AG09309 (cell line): Measurements from ENCODE around the gene SRRD.
"Not testable (repeated sequence)": the region's sequence is repeated elsewhere in the genome, so short reads cannot be mapped to it uniquely, and the experiment has no call there.

Experiments used
- DNase-seq: peaks from one replicate; pipeline ENCODE4 v3.0.0-alpha.2; 2010; ENCODE audit warnings: low read depth
- H3K4me3 ChIP-seq: 2 replicates; pipeline ENCODE4 v1.5.1; 2011; ENCODE audit warnings: mild to moderate bottlenecking, low read depth, low read length, moderate library complexity; ENCODE audit not compliant: control insufficient read depth
- TF ChIP-seq, protein P1 (sequence below): IDR thresholded peaks from 2 replicates; pipeline ENCODE4 v1.5.1; 2011; ENCODE audit warnings: mild to moderate bottlenecking, low read depth, low read length, inconsistent platforms; ENCODE audit not compliant: insufficient read depth, control insufficient read depth; ENCODE audit errors: missing control alignments

Gene SRRD

GRCh38 chr22:26524870-26525269 lies 41.2 kb downstream of the SRRD start:
- TF ChIP-seq, protein P1, sequence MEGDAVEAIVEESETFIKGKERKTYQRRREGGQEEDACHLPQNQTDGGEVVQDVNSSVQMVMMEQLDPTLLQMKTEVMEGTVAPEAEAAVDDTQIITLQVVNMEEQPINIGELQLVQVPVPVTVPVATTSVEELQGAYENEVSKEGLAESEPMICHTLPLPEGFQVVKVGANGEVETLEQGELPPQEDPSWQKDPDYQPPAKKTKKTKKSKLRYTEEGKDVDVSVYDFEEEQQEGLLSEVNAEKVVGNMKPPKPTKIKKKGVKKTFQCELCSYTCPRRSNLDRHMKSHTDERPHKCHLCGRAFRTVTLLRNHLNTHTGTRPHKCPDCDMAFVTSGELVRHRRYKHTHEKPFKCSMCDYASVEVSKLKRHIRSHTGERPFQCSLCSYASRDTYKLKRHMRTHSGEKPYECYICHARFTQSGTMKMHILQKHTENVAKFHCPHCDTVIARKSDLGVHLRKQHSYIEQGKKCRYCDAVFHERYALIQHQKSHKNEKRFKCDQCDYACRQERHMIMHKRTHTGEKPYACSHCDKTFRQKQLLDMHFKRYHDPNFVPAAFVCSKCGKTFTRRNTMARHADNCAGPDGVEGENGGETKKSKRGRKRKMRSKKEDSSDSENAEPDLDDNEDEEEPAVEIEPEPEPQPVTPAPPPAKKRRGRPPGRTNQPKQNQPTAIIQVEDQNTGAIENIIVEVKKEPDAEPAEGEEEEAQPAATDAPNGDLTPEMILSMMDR = no peak

GRCh38 chr22:26525946-26526564 lies 42.4 kb downstream of the SRRD start:
- TF ChIP-seq, protein P1 = no peak
- DNase-seq = no peak
- no peak overlapping the region for H3K4me3 ChIP-seq

More at GRCh38 chr22:26524870-26525269, 41.2 kb downstream of the SRRD start:
- no peak for DNase-seq
- no peak overlapping the region for H3K4me3 ChIP-seq

- H3K4me3 ChIP-seq = no peak overlapping the region
- TF ChIP-seq, protein P1 = no peak
- no peak for DNase-seq
These were observed 43.5 kb downstream of the SRRD start for GRCh38 chr22:26527167-26527566.

DNA sequence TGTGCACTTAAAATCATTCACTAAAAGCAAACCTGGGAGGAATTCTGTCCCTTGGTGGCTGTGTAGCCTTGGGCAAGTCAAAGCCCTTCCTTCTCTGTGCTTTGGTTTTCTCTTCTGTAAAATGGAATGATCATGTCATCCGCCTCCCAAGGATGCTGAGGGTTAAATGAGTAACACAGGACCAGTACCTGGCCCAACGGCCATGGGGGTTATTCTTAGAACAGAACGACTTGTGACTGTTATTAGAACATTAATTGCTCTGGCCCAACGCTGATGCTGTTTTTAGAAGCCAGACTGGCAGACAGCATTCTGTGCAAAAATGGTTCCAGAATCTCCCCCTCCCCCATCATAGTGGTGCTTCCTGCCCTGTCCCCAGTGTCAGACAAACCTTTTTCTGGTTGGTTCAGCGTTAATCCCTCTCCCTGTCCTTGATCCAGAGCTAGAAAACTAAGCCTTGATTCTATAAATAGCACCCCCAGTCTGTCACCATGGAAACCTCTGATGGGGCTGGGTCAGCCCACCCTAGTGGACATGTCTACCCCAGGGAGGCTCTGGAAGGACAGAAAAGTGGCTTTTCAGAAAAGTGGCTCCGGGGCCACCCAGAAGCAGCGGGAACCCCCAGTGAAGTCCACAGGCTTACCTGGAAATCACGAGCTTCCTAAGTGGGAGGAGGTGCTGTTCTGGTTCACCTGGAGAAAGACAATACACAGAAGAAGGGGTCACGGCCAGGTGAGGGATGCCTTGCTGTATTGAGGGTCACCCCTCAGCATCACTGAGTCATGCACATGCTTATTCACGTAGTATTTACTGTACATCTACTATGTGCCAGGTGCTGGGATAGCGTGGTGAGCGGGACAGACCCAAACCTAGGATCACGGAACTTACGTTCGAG lies 44.1 kb downstream of the SRRD start:
- no peak for DNase-seq
- no peak overlapping the region for H3K4me3 ChIP-seq
- TF ChIP-seq, protein P1 = no peak

- H3K4me3 ChIP-seq = not testable (repeated sequence)
These were observed 44.8 kb downstream of the SRRD start for GRCh38 chr22:26528518-26528917.

DNA sequence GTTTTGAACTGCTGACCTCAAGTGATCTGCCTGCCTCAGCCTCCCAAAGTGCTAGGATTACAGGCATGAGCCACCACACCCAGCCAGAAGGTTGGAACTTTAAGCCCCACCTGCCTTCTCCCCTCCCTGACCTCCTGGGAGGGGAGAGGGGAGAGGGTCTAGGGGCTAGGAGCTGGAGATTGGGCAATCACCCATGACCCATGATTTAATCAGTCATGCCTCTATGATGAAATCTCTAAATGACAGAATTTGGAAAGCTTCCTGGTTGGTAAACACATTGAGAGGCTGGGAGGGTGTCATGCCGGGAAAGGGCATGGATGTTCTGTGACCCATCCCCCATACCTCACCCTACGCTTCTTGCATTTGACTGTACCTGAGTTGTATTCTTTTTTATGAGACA lies 45.7 kb downstream of the SRRD start:
- DNase-seq = no peak
- TF ChIP-seq, protein P1 = no peak
- no peak overlapping the region for H3K4me3 ChIP-seq

More at GRCh38 chr22:26528518-26528917, 44.8 kb downstream of the SRRD start:
- DNase-seq = not testable (repeated sequence)
